Lower leg skin (tissue), 3 donors: ENCODE data around the gene CPD.

ENCODE experiments used
- POLR2A ChIP-seq, 2 donors: fragments of 450-650 bp; IDR thresholded peaks; one replicate each; pipeline ENCODE4 v1.6.1; 2016 to 2017; ENCODE audit warnings: antibody characterized with exemption in 2 of 2, mild to moderate bottlenecking in 1 of 2, moderate library complexity in 1 of 2
- TF ChIP-seq, protein P1 (sequence below), 3 donors: fragments of 450-650 bp; IDR thresholded peaks; one replicate each; pipeline ENCODE4 v1.5.1; 2016; ENCODE audit warnings: antibody characterized with exemption in 3 of 3, mild to moderate bottlenecking in 3 of 3, moderate library complexity in 2 of 3

DNA sequence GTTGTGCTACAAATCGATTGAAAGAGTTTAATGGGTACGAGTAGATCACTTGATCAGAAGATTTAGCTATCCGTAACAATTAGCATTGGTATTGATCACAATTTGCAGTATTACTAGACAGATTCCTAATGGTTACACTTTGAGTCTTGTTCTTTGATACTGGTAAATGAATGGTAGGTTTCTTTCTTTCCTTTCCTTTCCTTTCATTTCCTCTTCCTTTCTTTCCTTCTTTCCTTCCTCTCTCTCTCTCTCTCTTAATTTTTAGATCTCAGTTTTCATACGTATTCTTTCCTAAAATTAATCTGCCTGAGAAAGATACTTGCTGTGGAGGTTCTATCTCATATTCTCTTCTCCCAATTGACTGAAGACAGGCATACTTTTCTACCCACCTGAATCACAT is 17.9 kb downstream of the CPD start:
- no peak for TF ChIP-seq POLR2A (IDR thresholded peaks at IDR 0.05)
- TF ChIP-seq, protein P1, sequence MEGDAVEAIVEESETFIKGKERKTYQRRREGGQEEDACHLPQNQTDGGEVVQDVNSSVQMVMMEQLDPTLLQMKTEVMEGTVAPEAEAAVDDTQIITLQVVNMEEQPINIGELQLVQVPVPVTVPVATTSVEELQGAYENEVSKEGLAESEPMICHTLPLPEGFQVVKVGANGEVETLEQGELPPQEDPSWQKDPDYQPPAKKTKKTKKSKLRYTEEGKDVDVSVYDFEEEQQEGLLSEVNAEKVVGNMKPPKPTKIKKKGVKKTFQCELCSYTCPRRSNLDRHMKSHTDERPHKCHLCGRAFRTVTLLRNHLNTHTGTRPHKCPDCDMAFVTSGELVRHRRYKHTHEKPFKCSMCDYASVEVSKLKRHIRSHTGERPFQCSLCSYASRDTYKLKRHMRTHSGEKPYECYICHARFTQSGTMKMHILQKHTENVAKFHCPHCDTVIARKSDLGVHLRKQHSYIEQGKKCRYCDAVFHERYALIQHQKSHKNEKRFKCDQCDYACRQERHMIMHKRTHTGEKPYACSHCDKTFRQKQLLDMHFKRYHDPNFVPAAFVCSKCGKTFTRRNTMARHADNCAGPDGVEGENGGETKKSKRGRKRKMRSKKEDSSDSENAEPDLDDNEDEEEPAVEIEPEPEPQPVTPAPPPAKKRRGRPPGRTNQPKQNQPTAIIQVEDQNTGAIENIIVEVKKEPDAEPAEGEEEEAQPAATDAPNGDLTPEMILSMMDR (IDR thresholded peaks at IDR 0.05) = no peak
